ENCODE data around the gene IFT74. TPM values are rescaled to one million over a fixed set of nuclear protein-coding genes. Genes with fewer than 3 reads are reported as not detected.

Gene IFT74
- total and polyA plus RNA-seq, 2 of the 13 experiments (the other 11 are each of a cell fraction or from before 2014, with no cell fraction given), result 4.2 to 12.3 TPM

DNA sequence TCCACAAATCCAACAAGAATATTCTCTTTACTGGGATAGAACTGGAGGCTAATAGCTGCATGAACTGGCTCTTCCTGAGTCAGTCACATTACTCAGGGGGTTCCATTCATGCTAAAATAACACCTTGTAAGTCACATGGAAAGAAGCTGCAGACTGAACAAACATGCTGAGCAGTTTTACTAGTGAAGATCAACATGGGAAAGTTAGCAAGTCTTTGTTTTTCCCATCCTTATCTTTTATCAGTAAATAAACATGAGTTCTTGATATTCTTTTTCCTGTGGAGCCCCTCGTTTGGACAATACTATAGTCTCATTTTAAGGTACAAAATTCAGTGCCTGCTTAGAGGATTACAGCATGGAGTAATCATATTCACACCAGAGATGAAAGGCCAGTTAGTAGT, 109.1 kb downstream of the IFT74 start (continued):
- TF ChIP-seq, protein P1, sequence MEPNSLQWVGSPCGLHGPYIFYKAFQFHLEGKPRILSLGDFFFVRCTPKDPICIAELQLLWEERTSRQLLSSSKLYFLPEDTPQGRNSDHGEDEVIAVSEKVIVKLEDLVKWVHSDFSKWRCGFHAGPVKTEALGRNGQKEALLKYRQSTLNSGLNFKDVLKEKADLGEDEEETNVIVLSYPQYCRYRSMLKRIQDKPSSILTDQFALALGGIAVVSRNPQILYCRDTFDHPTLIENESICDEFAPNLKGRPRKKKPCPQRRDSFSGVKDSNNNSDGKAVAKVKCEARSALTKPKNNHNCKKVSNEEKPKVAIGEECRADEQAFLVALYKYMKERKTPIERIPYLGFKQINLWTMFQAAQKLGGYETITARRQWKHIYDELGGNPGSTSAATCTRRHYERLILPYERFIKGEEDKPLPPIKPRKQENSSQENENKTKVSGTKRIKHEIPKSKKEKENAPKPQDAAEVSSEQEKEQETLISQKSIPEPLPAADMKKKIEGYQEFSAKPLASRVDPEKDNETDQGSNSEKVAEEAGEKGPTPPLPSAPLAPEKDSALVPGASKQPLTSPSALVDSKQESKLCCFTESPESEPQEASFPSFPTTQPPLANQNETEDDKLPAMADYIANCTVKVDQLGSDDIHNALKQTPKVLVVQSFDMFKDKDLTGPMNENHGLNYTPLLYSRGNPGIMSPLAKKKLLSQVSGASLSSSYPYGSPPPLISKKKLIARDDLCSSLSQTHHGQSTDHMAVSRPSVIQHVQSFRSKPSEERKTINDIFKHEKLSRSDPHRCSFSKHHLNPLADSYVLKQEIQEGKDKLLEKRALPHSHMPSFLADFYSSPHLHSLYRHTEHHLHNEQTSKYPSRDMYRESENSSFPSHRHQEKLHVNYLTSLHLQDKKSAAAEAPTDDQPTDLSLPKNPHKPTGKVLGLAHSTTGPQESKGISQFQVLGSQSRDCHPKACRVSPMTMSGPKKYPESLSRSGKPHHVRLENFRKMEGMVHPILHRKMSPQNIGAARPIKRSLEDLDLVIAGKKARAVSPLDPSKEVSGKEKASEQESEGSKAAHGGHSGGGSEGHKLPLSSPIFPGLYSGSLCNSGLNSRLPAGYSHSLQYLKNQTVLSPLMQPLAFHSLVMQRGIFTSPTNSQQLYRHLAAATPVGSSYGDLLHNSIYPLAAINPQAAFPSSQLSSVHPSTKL (CRISPR knock-in tag; IDR thresholded peaks at IDR 0.05), result peak; percentile 52; the same call in 1 of the 2 replicates
- TF ChIP-seq PHB2 (IDR thresholded peaks at IDR 0.05; ENCODE audit: partially characterized antibody) (no peak), ZNF225 (CRISPR knock-in tag; IDR thresholded peaks at IDR 0.05) (no peak), ZBTB7B (CRISPR knock-in tag; IDR thresholded peaks at IDR 0.05) (no peak), ZFP82 (CRISPR knock-in tag; IDR thresholded peaks at IDR 0.05; ENCODE audit: borderline replicate concordance) (no peak), NFYC (CRISPR knock-in tag; IDR thresholded peaks at IDR 0.05) (no peak), XRCC5 (optimal IDR thresholded peaks at IDR 0.05; ENCODE audit: low read length) (no peak), CCAR2 (optimal IDR thresholded peaks at IDR 0.05; ENCODE audit: low read depth, low read length) (no peak), IRF2 (CRISPR knock-in tag; IDR thresholded peaks at IDR 0.05) (no peak), SMARCE1 (IDR thresholded peaks at IDR 0.05; ENCODE audit: borderline replicate concordance) (no peak), NR1H2 (CRISPR knock-in tag; IDR thresholded peaks at IDR 0.05; ENCODE audit: borderline replicate concordance, low read depth) (no peak), ZNF839 (CRISPR knock-in tag; IDR thresholded peaks at IDR 0.05; ENCODE audit: borderline replicate concordance) (no peak), HMG20A (CRISPR knock-in tag; IDR thresholded peaks at IDR 0.05; ENCODE audit: borderline replicate concordance) (no peak; the same call in 1 of the 2 replicates), ZNF317 (CRISPR knock-in tag; IDR thresholded peaks at IDR 0.05) (no peak), ZNF709 (CRISPR knock-in tag; IDR thresholded peaks at IDR 0.05) (no peak), ZNF703 (CRISPR knock-in tag; IDR thresholded peaks at IDR 0.05; ENCODE audit: borderline replicate concordance) (no peak), SMAD1 (CRISPR knock-in tag; IDR thresholded peaks at IDR 0.05; ENCODE audit: borderline replicate concordance, low read depth) (no peak), ZNF747 (CRISPR knock-in tag; IDR thresholded peaks at IDR 0.05; ENCODE audit: borderline replicate concordance) (no peak), REL (CRISPR knock-in tag; conservative IDR thresholded peaks at IDR 0.05) (no peak)
- TF ChIP-seq, protein P2, sequence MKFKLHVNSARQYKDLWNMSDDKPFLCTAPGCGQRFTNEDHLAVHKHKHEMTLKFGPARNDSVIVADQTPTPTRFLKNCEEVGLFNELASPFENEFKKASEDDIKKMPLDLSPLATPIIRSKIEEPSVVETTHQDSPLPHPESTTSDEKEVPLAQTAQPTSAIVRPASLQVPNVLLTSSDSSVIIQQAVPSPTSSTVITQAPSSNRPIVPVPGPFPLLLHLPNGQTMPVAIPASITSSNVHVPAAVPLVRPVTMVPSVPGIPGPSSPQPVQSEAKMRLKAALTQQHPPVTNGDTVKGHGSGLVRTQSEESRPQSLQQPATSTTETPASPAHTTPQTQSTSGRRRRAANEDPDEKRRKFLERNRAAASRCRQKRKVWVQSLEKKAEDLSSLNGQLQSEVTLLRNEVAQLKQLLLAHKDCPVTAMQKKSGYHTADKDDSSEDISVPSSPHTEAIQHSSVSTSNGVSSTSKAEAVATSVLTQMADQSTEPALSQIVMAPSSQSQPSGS (CRISPR knock-in tag; IDR thresholded peaks at IDR 0.05), result no peak
- TF ChIP-seq, protein P3, sequence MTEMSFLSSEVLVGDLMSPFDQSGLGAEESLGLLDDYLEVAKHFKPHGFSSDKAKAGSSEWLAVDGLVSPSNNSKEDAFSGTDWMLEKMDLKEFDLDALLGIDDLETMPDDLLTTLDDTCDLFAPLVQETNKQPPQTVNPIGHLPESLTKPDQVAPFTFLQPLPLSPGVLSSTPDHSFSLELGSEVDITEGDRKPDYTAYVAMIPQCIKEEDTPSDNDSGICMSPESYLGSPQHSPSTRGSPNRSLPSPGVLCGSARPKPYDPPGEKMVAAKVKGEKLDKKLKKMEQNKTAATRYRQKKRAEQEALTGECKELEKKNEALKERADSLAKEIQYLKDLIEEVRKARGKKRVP (CRISPR knock-in tag; IDR thresholded peaks at IDR 0.05), result no peak
- TF ChIP-seq, protein P4, sequence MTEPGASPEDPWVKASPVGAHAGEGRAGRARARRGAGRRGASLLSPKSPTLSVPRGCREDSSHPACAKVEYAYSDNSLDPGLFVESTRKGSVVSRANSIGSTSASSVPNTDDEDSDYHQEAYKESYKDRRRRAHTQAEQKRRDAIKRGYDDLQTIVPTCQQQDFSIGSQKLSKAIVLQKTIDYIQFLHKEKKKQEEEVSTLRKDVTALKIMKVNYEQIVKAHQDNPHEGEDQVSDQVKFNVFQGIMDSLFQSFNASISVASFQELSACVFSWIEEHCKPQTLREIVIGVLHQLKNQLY (CRISPR knock-in tag; IDR thresholded peaks at IDR 0.05), result peak; percentile 58; the same call in 1 of the 2 replicates
- TF ChIP-seq, protein P5, sequence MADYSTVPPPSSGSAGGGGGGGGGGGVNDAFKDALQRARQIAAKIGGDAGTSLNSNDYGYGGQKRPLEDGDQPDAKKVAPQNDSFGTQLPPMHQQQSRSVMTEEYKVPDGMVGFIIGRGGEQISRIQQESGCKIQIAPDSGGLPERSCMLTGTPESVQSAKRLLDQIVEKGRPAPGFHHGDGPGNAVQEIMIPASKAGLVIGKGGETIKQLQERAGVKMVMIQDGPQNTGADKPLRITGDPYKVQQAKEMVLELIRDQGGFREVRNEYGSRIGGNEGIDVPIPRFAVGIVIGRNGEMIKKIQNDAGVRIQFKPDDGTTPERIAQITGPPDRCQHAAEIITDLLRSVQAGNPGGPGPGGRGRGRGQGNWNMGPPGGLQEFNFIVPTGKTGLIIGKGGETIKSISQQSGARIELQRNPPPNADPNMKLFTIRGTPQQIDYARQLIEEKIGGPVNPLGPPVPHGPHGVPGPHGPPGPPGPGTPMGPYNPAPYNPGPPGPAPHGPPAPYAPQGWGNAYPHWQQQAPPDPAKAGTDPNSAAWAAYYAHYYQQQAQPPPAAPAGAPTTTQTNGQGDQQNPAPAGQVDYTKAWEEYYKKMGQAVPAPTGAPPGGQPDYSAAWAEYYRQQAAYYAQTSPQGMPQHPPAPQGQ (CRISPR knock-in tag; IDR thresholded peaks at IDR 0.05; ENCODE audit: borderline replicate concordance), result no peak

Measured in HepG2 (cell line).